ENCODE data around the gene C14orf119.

- TF ChIP-seq CTCF (IDR thresholded peaks at IDR 0.05): no peak
- TF ChIP-seq POLR2AphosphoS5 (IDR thresholded peaks at IDR 0.05): no peak
- no peak for TF ChIP-seq POLR2A (IDR thresholded peaks at IDR 0.05)
Measured at GRCh38 chr14:23101986-23102625, 6.8 kb downstream of the C14orf119 start.

Measured in breast epithelium (tissue), 3 donors.